H1 (cell line): ENCODE data around the gene NCAPD3. TPM values are rescaled to one million over a fixed set of nuclear protein-coding genes. Genes with fewer than 3 reads are reported as not detected.

ENCODE experiments used
- CTCF ChIA-PET: fragments of 300-600 bp; sonication (Branson Sonifier 250); formaldehyde crosslinking; loops from one replicate; lab custom pipeline; 2021; ENCODE audit not compliant: partially characterized antibody; lab: Charles Lee
- POLR2A ChIA-PET: fragments of 300-600 bp; sonication (Branson Sonifier 250); formaldehyde crosslinking; loops from one replicate; lab custom pipeline; 2021; ENCODE audit warnings: inconsistent platforms; ENCODE audit not compliant: partially characterized antibody; lab: Charles Lee
- DNase-seq, 2 experiments: peaks; one replicate each; pipeline versions ENCODE4 v3.0.0 to v3.0.0-alpha.2; 2010 to 2022; ENCODE audit warnings: low spot score in 2 of 2, low read depth in 1 of 2, mixed read lengths in 1 of 2
- FAIRE-seq: peaks from 2 replicates; lab custom pipeline; 2011; peaks lifted over from hg19 to GRCh38; lab: Jason Lieb, UNC
- H2AFZ ChIP-seq: 2 replicates; pipeline ENCODE4 v1.8.1; 2012; ENCODE audit warnings: low read length, inconsistent platforms
- H2AK5ac ChIP-seq: 2 replicates; pipeline ENCODE4 v1.6.1; 2013; ENCODE audit warnings: low read depth, low read length
- H2BK120ac ChIP-seq: replicated peaks from 2 replicates; pipeline ENCODE3; 2013; ENCODE audit warnings: low read depth, low read length, inconsistent platforms
- H2BK12ac ChIP-seq: 2 replicates; pipeline ENCODE4 v1.6.1; 2013; ENCODE audit warnings: low read depth, low read length
- H2BK15ac ChIP-seq: 2 replicates; pipeline ENCODE4 v1.6.1; 2013; ENCODE audit warnings: low read length
- H2BK20ac ChIP-seq: 2 replicates; pipeline ENCODE4 v1.6.1; 2013; ENCODE audit warnings: low read length
- H2BK5ac ChIP-seq: 2 replicates; pipeline ENCODE4 v1.6.1; 2013; ENCODE audit warnings: low read depth, low read length
- H3K14ac ChIP-seq: 2 replicates; pipeline ENCODE4 v1.6.1; 2013; ENCODE audit warnings: inconsistent platforms; ENCODE audit not compliant: insufficient read length
- H3K18ac ChIP-seq: 2 replicates; pipeline ENCODE4 v1.6.1; 2013; ENCODE audit warnings: low read length; ENCODE audit errors: extremely low read depth
- H3K23ac ChIP-seq: 2 replicates; pipeline ENCODE4 v1.6.1; 2013; ENCODE audit warnings: inconsistent platforms; ENCODE audit not compliant: insufficient read length
- H3K23me2 ChIP-seq: 2 replicates; pipeline ENCODE4 v1.6.1; 2013; ENCODE audit warnings: low read depth, low read length
- H3K27ac ChIP-seq: 2 replicates; pipeline ENCODE4 v1.6.1; 2011; ENCODE audit warnings: low read depth, low read length, inconsistent platforms
- H3K27me3 ChIP-seq, 4 experiments: replicated peaks in 1 of 4; 1 replicate in 1 of 4; 2 replicates in 3 of 4; pipeline versions ENCODE4 v1.6.1 to v1.8.1; 2011 to 2013; ENCODE audit warnings: low read length in 3 of 4, mild to moderate bottlenecking in 3 of 4, inconsistent platforms in 2 of 4, mixed read lengths in 2 of 4, moderate library complexity in 1 of 4; ENCODE audit not compliant: control insufficient read depth in 3 of 4, insufficient read depth in 3 of 4; ENCODE audit errors: extremely low read depth in 1 of 4
- H3K36me3 ChIP-seq, 4 experiments: 2 replicates each; pipeline versions ENCODE4 v1.6.1 to v1.8.1; 2011 to 2013; ENCODE audit warnings: mild to moderate bottlenecking in 4 of 4, low read length in 3 of 4, moderate library complexity in 2 of 4, control low read depth in 1 of 4, inconsistent platforms in 1 of 4; ENCODE audit not compliant: insufficient read depth in 4 of 4, control insufficient read depth in 2 of 4
- H3K4ac ChIP-seq: replicated peaks from 2 replicates; pipeline ENCODE3; 2013; ENCODE audit warnings: low read length, low read depth, mixed read lengths, inconsistent platforms; ENCODE audit not compliant: insufficient read length
- H3K4me1 ChIP-seq, 4 experiments: replicated peaks in 1 of 4; 1 replicate in 1 of 4; 2 replicates in 3 of 4; pipeline versions ENCODE4 v1.6.1 to v1.8.1; 2011 to 2013; ENCODE audit warnings: low read length in 3 of 4, inconsistent platforms in 2 of 4, mixed read lengths in 1 of 4; ENCODE audit not compliant: insufficient read depth in 4 of 4, control insufficient read depth in 3 of 4
- H3K4me2 ChIP-seq, 2 experiments: 2 replicates each; pipeline versions ENCODE4 v1.6.1 to v1.8.1; 2011 to 2013; ENCODE audit warnings: low read depth in 2 of 2, low read length in 2 of 2, control low read depth in 1 of 2, inconsistent platforms in 1 of 2, mild to moderate bottlenecking in 1 of 2; ENCODE audit not compliant: insufficient read depth in 1 of 2
- H3K4me3 ChIP-seq, 4 experiments: fragments of 200-600, 300-600 bp in 1 of 4; sonication (generic), shearing (Covaris generic), sonication (Bioruptor Twin) in 1 of 4; 2 replicates each; pipeline versions ENCODE4 v1.5.1 to v1.8.1; 2011 to 2016; ENCODE audit warnings: low read length in 4 of 4, low read depth in 3 of 4, control low read depth in 2 of 4, inconsistent platforms in 2 of 4, mild to moderate bottlenecking in 2 of 4, mixed read lengths in 1 of 4, moderate library complexity in 1 of 4; ENCODE audit not compliant: insufficient read depth in 2 of 4; ENCODE audit errors: extremely low read depth in 1 of 4
- H3K56ac ChIP-seq: replicated peaks from 2 replicates; pipeline ENCODE3; 2013; ENCODE audit warnings: low read depth, mild to moderate bottlenecking, mixed read lengths, low read length, inconsistent platforms; ENCODE audit not compliant: insufficient read length
- H3K79me1 ChIP-seq: 2 replicates; pipeline ENCODE4 v1.6.1; 2013; ENCODE audit warnings: low read depth, low read length, control low read depth
- H3K79me2 ChIP-seq, 2 experiments: 2 replicates each; pipeline versions ENCODE4 v1.6.1 to v1.8.1; 2012 to 2013; ENCODE audit warnings: low read length in 2 of 2, mild to moderate bottlenecking in 2 of 2, inconsistent platforms in 1 of 2; ENCODE audit not compliant: insufficient read depth in 2 of 2, control insufficient read depth in 1 of 2
- H3K9ac ChIP-seq, 4 experiments: replicated peaks in 1 of 4; 1 replicate in 1 of 4; 2 replicates in 3 of 4; pipeline versions ENCODE4 v1.6.1 to v1.8.1; 2011 to 2013; ENCODE audit warnings: low read depth in 3 of 4, low read length in 3 of 4, control low read depth in 2 of 4, mild to moderate bottlenecking in 2 of 4, moderate library complexity in 2 of 4, inconsistent platforms in 1 of 4; ENCODE audit errors: extremely low read depth in 1 of 4
- H3K9me3 ChIP-seq, 2 experiments: 2 replicates each; pipeline versions ENCODE4 v1.6.1 to v1.8.1; 2012 to 2013; ENCODE audit warnings: mild to moderate bottlenecking in 2 of 2, moderate library complexity in 2 of 2, control low read depth in 1 of 2, inconsistent platforms in 1 of 2, low read depth in 1 of 2, low read length in 1 of 2, mixed read lengths in 1 of 2; ENCODE audit not compliant: insufficient read depth in 2 of 2
- H4K20me1 ChIP-seq, 2 experiments: replicated peaks in 1 of 2; 2 replicates each; pipeline versions ENCODE3 to v1.8.1; 2011 to 2013; ENCODE audit warnings: inconsistent platforms in 2 of 2, low read length in 2 of 2, mild to moderate bottlenecking in 1 of 2; ENCODE audit not compliant: insufficient read depth in 2 of 2, control insufficient read depth in 1 of 2
- H4K5ac ChIP-seq: 2 replicates; pipeline ENCODE4 v1.6.1; 2013; ENCODE audit warnings: low read length, low read depth, mixed read lengths, inconsistent platforms; ENCODE audit not compliant: insufficient read length
- H4K8ac ChIP-seq: 2 replicates; pipeline ENCODE4 v1.8.0; 2013; ENCODE audit warnings: mild to moderate bottlenecking, moderate library complexity, low read length, inconsistent platforms; ENCODE audit not compliant: insufficient read depth; ENCODE audit errors: extremely low read depth
- H4K91ac ChIP-seq: replicated peaks from 2 replicates; pipeline ENCODE3; 2013; ENCODE audit warnings: low read length, mixed read lengths, inconsistent platforms; ENCODE audit not compliant: insufficient read length
- RFX5 ChIP-seq: IDR thresholded peaks from 2 replicates; pipeline ENCODE4 v1.6.1; 2011; ENCODE audit warnings: low read depth, low read length, improper control_type of control experiment, borderline replicate concordance
- WGBS, 2 experiments: shearing (Covaris generic) in 1 of 2; methylation state at CpG; one replicate each; pipeline versions ENCODE4 v1.1.6 to v1.1.7; 2013 to 2015; ENCODE audit warnings: low lambda C conversion rate in 2 of 2, mixed read lengths in 2 of 2, inconsistent platforms in 1 of 2, low coverage in 1 of 2, missing lambda C conversion rate in 1 of 2; ENCODE audit not compliant: insufficient replicate concordance in 2 of 2, insufficient coverage in 1 of 2, insufficient read length in 1 of 2; ENCODE audit errors: extremely low coverage in 1 of 2, missing lambda C conversion rate in 1 of 2; 5-methylcytosine and 5-hydroxymethylcytosine counted together
- polyA plus RNA-seq, 7 experiments: library from polyadenylated mRNA; depleted of rRNA in 3 of 7; stranded (reverse) in 5 of 7; unstranded in 2 of 7; fragments of >200 nt in 5 of 7; fragments of 200-250 nt in 2 of 7; gene quantifications; 1 replicate in 5 of 7; 2 replicates in 1 of 7; 4 replicates in 1 of 7; pipeline versions ENCODE4 v1.2.1 to v1.2.3, GENCODE V29; 2011 to 2013; ENCODE audit warnings: missing spikeins in 2 of 7, mixed read lengths in 2 of 7
- total RNA-seq: library from RNA; stranded (reverse); fragmentation: NEBNext Ultra II Directional; extraction: Animal tissue kit (Norgen Biotek cat#: 25700); gene quantifications from 2 replicates; pipeline ENCODE4 v1.2.1, GENCODE V29; 2021

NCAPD3 gene
- total and polyA plus RNA-seq, 2 of the 8 experiments (the other 6 are each of a cell fraction or from before 2014, with no cell fraction given): 26.5 to 55.2 TPM

GRCh38 chr11:134155946-134156865 lies 67.6 kb downstream of the NCAPD3 start:
- Histone ChIP-seq H2BK5ac (no peak overlapping the region), H3K27ac (no peak overlapping the region), H3K4ac (no peak overlapping the region), H2AK5ac (no peak overlapping the region), H3K27me3 (no peaks in the 10 kb centered on the region), H3K9me3 (0 out of 4 replicates have a peak, but pooled peaks cover 0 to 2% of the 10 kb centered on the region in 2 experiments), H2BK120ac (no peak overlapping the region), H2BK15ac (no peak overlapping the region), H2AFZ (no peak overlapping the region), H3K23ac (no peak overlapping the region), H3K79me2 (no peaks in the 10 kb centered on the region), H4K20me1 (peaks cover 0 to 6% of the 10 kb centered on the region in 2 experiments), H3K4me2 (no peak overlapping the region), H3K9ac (no peak overlapping the region), H2BK20ac (no peak overlapping the region), H3K14ac (no peak overlapping the region), H3K56ac (no peak overlapping the region), H3K18ac (no peak overlapping the region), H3K4me1 (no peaks in the 10 kb centered on the region), H4K5ac (no peak overlapping the region), H4K91ac (no peak overlapping the region), H3K23me2 (no peaks in the 10 kb centered on the region), H3K36me3 (peaks cover 21 to 90% (median 65%) of the 10 kb centered on the region in 4 experiments), H3K4me3 (no peak overlapping the region), H2BK12ac (no peak overlapping the region), H4K8ac (no peak overlapping the region; the same call in 1 of the 2 replicates), H3K79me1 (peaks cover 3% of the 10 kb centered on the region; the same call in 1 of the 2 replicates)
- FAIRE-seq (no peak), DNase-seq (no peak)
- ChIA-PET POLR2A (no interaction called here), CTCF (interaction anchor here (0.9 kb wide), 1 partner anchor 108 kb away, joined by 4 read pairs; no protein-coding TSS in a partner anchor)
- TF ChIP-seq RFX5: no peak
- WGBS, 2 experiments: 92% methylated on average over 27 of the region's 28 CpGs; no CpG with 5 or more reads in 1 of the 2 experiments
